GM23248 (cell line): ENCODE measurements around the gene GATD1. TPM values are rescaled to one million over a fixed set of nuclear protein-coding genes. Genes with fewer than 3 reads are reported as not detected.
"Not testable (repeated sequence)": the region's sequence is repeated elsewhere in the genome, so short reads cannot be mapped to it uniquely, and the experiment has no call there.

Experiments used
- DNase-seq: peaks from one replicate; pipeline ENCODE4 v3.0.0-alpha.2; 2015
- H2AFZ ChIP-seq: fragments of 200-600 bp; sonication (generic); 2 replicates; pipeline ENCODE4 v1.6.1; 2016; ENCODE audit warnings: antibody characterized with exemption
- H3F3A ChIP-seq: fragments of 200-600 bp; sonication (generic); 2 replicates; pipeline ENCODE4 v1.6.1; 2016; ENCODE audit warnings: mild to moderate bottlenecking, antibody characterized with exemption, mixed run types; ENCODE audit not compliant: insufficient read depth
- H3K27ac ChIP-seq: fragments of 200-600 bp; sonication (generic); 2 replicates; pipeline ENCODE4 v1.5.1; 2016; ENCODE audit warnings: mild to moderate bottlenecking
- H3K27me3 ChIP-seq: fragments of 200-600 bp; sonication (generic); replicated peaks from 2 replicates; pipeline ENCODE4 v1.6.1; 2016; ENCODE audit warnings: mild to moderate bottlenecking; ENCODE audit not compliant: insufficient read depth
- H3K36me3 ChIP-seq: fragments of 200-600 bp; sonication (generic); 2 replicates; pipeline ENCODE4 v1.6.1; 2016; ENCODE audit warnings: low read depth, mild to moderate bottlenecking
- H3K4me1 ChIP-seq: fragments of 200-600 bp; sonication (generic); 2 replicates; pipeline ENCODE4 v1.6.1; 2016; ENCODE audit warnings: mild to moderate bottlenecking; ENCODE audit not compliant: insufficient read depth
- H3K4me2 ChIP-seq: fragments of 200-600 bp; sonication (generic); one replicate; pipeline ENCODE4 v1.6.1; 2016; ENCODE audit warnings: mild to moderate bottlenecking; ENCODE audit not compliant: unreplicated experiment
- H3K4me3 ChIP-seq: fragments of 200-600 bp; sonication (generic); 2 replicates; pipeline ENCODE4 v1.5.1; 2016; ENCODE audit warnings: mild to moderate bottlenecking
- H3K79me2 ChIP-seq: fragments of 200-600 bp; sonication (generic); 2 replicates; pipeline ENCODE4 v1.6.1; 2016; ENCODE audit warnings: mild to moderate bottlenecking; ENCODE audit not compliant: insufficient read depth
- H3K9ac ChIP-seq: fragments of 200-600 bp; sonication (generic); 2 replicates; pipeline ENCODE4 v1.6.1; 2016; ENCODE audit warnings: mild to moderate bottlenecking
- H3K9me2 ChIP-seq: fragments of 200-600 bp; sonication (generic); 2 replicates; pipeline ENCODE4 v1.6.1; 2016; ENCODE audit warnings: mixed run types, mild to moderate bottlenecking, moderate library complexity; ENCODE audit not compliant: insufficient read depth
- H3K9me3 ChIP-seq: fragments of 200-600 bp; sonication (generic); one replicate; pipeline ENCODE4 v1.6.1; 2017; ENCODE audit warnings: low read depth
- H4K20me1 ChIP-seq: fragments of 200-600 bp; sonication (generic); 2 replicates; pipeline ENCODE4 v1.6.0; 2016; ENCODE audit not compliant: insufficient read depth
- EZH2 ChIP-seq: fragments of 200-600 bp; sonication (generic); IDR thresholded peaks from 2 replicates; pipeline ENCODE4 v1.6.1; 2018; ENCODE audit warnings: antibody characterized with exemption, mild to moderate bottlenecking; ENCODE audit not compliant: insufficient read depth, poor library complexity, severe bottlenecking
- EZH2phosphoT487 ChIP-seq: fragments of 200-600 bp; sonication (generic); IDR thresholded peaks from 2 replicates; pipeline ENCODE4 v1.6.1; 2018; ENCODE audit warnings: antibody characterized with exemption, moderate library complexity, mild to moderate bottlenecking, low read depth; ENCODE audit not compliant: insufficient read depth
- WGBS, 2 experiments: methylation state at CpG; one replicate each; pipeline ENCODE4 v1.1.6; 2015 to 2017; ENCODE audit warnings: low lambda C conversion rate in 2 of 2, low coverage in 1 of 2; ENCODE audit errors: missing lambda C conversion rate in 2 of 2; 5-methylcytosine and 5-hydroxymethylcytosine counted together
- in situ Hi-C: fragments of 300-500 bp; cut with MboI; formaldehyde crosslinking; loops from 2 replicates; pipeline ENCODE4 v1.15.0; 2020
- polyA plus RNA-seq: library from polyadenylated mRNA; unstranded; fragments of >200 nt; fragmentation: Nextera tagmentation; extraction: Ambion mirVana; gene quantifications from 2 replicates; pipeline ENCODE4 v1.2.1, GENCODE V29; 2016
- total RNA-seq: library from RNA; depleted of rRNA; stranded (reverse); fragments of >200 nt; shearing (Covaris generic); gene quantifications from 2 replicates; pipeline ENCODE4 v1.2.3, GENCODE V29; 2014

The GATD1 gene
- total and polyA plus RNA-seq, 2 experiments from 2014 or later: 27.0 to 45.0 TPM

DNA sequence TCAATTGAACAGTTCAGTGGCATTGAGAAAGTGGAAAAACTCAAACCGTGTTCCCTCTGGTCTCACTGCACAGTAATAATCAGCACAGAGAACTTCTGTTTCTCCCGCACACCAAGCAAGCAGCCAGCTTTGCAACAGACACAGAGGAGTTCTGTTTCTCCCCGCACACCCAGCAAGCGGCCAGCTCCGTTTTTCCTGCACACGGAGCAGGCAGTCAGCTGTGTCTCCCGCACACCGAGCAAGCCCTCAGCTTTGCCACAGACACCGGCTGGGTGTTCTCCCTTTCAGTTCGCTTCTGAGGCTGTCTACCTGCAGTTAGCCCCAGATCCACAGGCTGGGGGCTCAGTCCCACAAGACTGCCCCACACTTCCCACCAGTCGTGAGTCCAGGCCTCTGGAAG, 39.9 kb downstream of the GATD1 start:
- in situ Hi-C loops: no loop called here
- H3K9ac ChIP-seq: no peak overlapping the region
- no peaks in the 10 kb centered on the region for H3K9me2 ChIP-seq
- no peak for TF ChIP-seq EZH2phosphoT487
- TF ChIP-seq EZH2: no peak
- H2AFZ ChIP-seq: no peak overlapping the region
- no peak overlapping the region for H3K4me3 ChIP-seq
- H3K9me3 ChIP-seq: no peaks in the 10 kb centered on the region
- no peaks in the 10 kb centered on the region for H3K36me3 ChIP-seq
- H3F3A ChIP-seq: no peaks in the 10 kb centered on the region
- 52 to 57% methylated on average over 11 of the region's 11 CpGs for WGBS, 2 experiments
- 0 out of 2 replicates have a peak, but pooled peaks cover 4% of the 10 kb centered on the region for H3K27me3 ChIP-seq
- DNase-seq: no peak
- H3K4me1 ChIP-seq: no peaks in the 10 kb centered on the region
- H3K27ac ChIP-seq: no peak overlapping the region
- H3K79me2 ChIP-seq: no peaks in the 10 kb centered on the region
- H3K4me2 ChIP-seq: no peak overlapping the region
- no peaks in the 10 kb centered on the region for H4K20me1 ChIP-seq

DNA sequence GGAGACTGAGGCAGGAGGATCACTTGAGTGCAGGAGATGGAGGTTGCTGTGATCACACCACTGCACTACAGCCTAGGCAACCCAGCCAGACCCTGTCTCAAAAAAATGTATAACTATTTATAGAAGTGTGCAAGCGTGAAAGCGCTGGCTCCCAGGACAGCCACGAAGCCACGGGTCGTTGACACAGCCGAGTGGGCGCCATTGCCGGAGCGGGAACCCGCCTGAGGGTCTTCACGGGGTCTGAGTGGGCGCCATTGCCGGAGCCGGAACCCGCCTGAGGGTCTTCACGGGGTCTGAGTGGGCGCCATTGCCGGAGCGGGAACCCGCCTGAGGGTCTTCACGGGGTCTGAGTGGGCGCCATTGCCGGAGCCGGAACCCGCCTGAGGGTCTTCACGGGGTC, 42.7 kb downstream of the GATD1 start:
- H3F3A ChIP-seq, H3K27ac ChIP-seq, H3K4me3 ChIP-seq, H3K9ac ChIP-seq, in situ Hi-C loops, H3K4me1 ChIP-seq, H4K20me1 ChIP-seq, DNase-seq, H3K27me3 ChIP-seq, H3K9me2 ChIP-seq, H3K9me3 ChIP-seq, H3K4me2 ChIP-seq, H3K36me3 ChIP-seq, H3K79me2 ChIP-seq, H2AFZ ChIP-seq: not testable (repeated sequence)
- 85 to 90% methylated on average over 13 to 26 of the region's 26 CpGs for WGBS, 2 experiments

- Histone ChIP-seq H3F3A (peaks cover 5% of the 10 kb centered on the region; the same call in 1 of the 2 replicates), H3K9me2 (no peaks in the 10 kb centered on the region), H3K9ac (no peak overlapping the region), H3K4me1 (peaks cover 8% of the 10 kb centered on the region), H4K20me1 (no peaks in the 10 kb centered on the region), H3K36me3 (no peaks in the 10 kb centered on the region), H3K9me3 (no peaks in the 10 kb centered on the region), H3K4me3 (no peak overlapping the region), H2AFZ (no peak overlapping the region), H3K27me3 (no peaks in the 10 kb centered on the region), H3K4me2 (no peak overlapping the region), H3K27ac (no peak overlapping the region), H3K79me2 (no peaks in the 10 kb centered on the region)
- 70% methylated on average over 20 of the region's 20 CpGs for WGBS, 2 experiments
- DNase-seq: no peak
- in situ Hi-C loops: no loop called here
- TF ChIP-seq EZH2phosphoT487 (no peak), EZH2 (no peak)
These were observed 44.2 kb downstream of the GATD1 start for GRCh38 chr11:733072-733471.

DNA sequence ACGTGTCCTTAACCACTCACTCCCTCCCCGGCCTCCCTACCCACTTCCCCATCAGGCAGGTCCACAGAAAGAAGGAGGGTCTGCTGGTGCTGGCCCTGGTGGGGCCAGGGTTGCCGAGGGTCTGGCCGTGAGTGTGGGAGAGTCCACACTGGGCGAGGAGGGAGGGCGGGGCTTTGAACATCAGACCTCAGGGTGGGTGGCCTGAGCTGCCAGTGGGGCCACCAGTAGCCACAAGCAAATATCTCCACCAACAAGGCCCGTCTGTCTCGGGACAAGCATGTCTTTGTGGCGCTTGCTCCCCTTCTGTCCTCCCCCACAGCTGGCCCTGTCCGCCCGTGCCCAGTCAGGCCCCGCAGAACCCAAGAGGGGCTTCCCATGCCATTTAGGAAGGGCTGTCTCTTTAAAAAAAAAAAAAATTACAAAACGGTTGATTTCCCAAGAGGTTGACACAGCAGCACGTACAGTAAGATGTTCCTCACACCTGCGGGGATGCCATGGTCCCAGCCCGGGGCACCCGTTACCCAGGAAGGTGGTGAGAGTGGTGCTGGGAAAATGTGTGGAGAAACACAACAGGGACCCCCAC, 47.7 kb downstream of the GATD1 start:
- TF ChIP-seq EZH2: no peak
- TF ChIP-seq EZH2phosphoT487: no peak
- WGBS, 2 experiments: 56 to 58% methylated on average over 17 of the region's 17 CpGs
- H3K4me3 ChIP-seq: no peak overlapping the region
- peaks cover 18% of the 10 kb centered on the region for H3K4me1 ChIP-seq
- no peak for DNase-seq
- H3K79me2 ChIP-seq: no peaks in the 10 kb centered on the region
- H3K27me3 ChIP-seq: no peaks in the 10 kb centered on the region
- no peaks in the 10 kb centered on the region for H4K20me1 ChIP-seq
- H3K9me3 ChIP-seq: no peaks in the 10 kb centered on the region
- H3K9me2 ChIP-seq: no peaks in the 10 kb centered on the region
- no peak overlapping the region for H2AFZ ChIP-seq
- H3K9ac ChIP-seq: no peak overlapping the region
- in situ Hi-C loops: no loop called here
- H3K4me2 ChIP-seq: no peak overlapping the region
- no peaks in the 10 kb centered on the region for H3K36me3 ChIP-seq
- H3K27ac ChIP-seq: no peak overlapping the region
- peaks cover 5% of the 10 kb centered on the region; the same call in 1 of the 2 replicates for H3F3A ChIP-seq
